ENCODE measurements around the gene RPS6KA4. TPM values are rescaled to one million over a fixed set of nuclear protein-coding genes. Genes with fewer than 3 reads are reported as not detected.
A peak's percentile ranks its signal among the peaks of the same experiment; 100 is the strongest.

The RPS6KA4 gene
- polyA plus RNA-seq, 1 of the 3 experiments (the other 2 are of a cell fraction): 43.4 TPM

- DNase-seq: peak; percentile 91
- Histone ChIP-seq H4K20me1 (ENCODE audit: insufficient read depth) (no peaks in the 10 kb centered on the region), H3K4me1 (ENCODE audit: control insufficient read depth in 1 of 2, insufficient read depth in 2 of 2, low read depth in 1 of 2, low read length in 1 of 2) (peaks cover 0 to 15% of the 10 kb centered on the region in 2 experiments; a peak in 2 of 4 replicates), H3K27ac (ENCODE audit: low read depth in 2 of 2, low read length in 1 of 2) (peak within 1 kb of the TSS; percentile 97 to 100), H3K9ac (peak within 1 kb of the TSS; percentile 91), H3K4me3 (ENCODE audit: low read depth in 2 of 2, low read length in 1 of 2) (peak within 1 kb of the TSS; percentile 70 to 98), H3K9me2 (no peaks in the 10 kb centered on the region), H3K79me2 (ENCODE audit: insufficient read depth) (peaks cover 39% of the 10 kb centered on the region), H3K4me2 (peak within 1 kb of the TSS; percentile 88), H3F3A (replicated peaks; ENCODE audit: insufficient read depth) (peaks cover 6% of the 10 kb centered on the region), H3K27me3 (ENCODE audit: insufficient read depth) (no peaks in the 10 kb centered on the region), H3K9me3 (no peaks in the 10 kb centered on the region), H2AFZ (ENCODE audit: low read depth) (peak within 1 kb of the TSS; percentile 91), H3K36me3 (replicated peaks in 1 of 2; ENCODE audit: control insufficient read depth in 1 of 2, insufficient read depth in 2 of 2, low read length in 1 of 2) (peaks cover 0 to 30% of the 10 kb centered on the region in 2 experiments)
- 2% methylated on average over 34 of the region's 43 CpGs for WGBS (ENCODE audit: low lambda C conversion rate)
- peak; percentile 77; the same call in 1 of the 2 replicates for TF ChIP-seq USF1 (IDR thresholded peaks at IDR 0.05; ENCODE audit: borderline replicate concordance, low read depth)
- TF ChIP-seq MAX (IDR thresholded peaks at IDR 0.05; ENCODE audit: low read depth): peak; percentile 64; the same call in 1 of the 2 replicates
- peak; percentile 60; the same call in 1 of the 2 replicates for TF ChIP-seq TAF1 (IDR thresholded peaks at IDR 0.05; ENCODE audit: borderline replicate concordance, low read depth, low read length)
- peak; percentile 26; the same call in 1 of the 2 replicates for TF ChIP-seq REST (IDR thresholded peaks at IDR 0.05; ENCODE audit: low read depth, low read length)
- TF ChIP-seq CHD2 (IDR thresholded peaks at IDR 0.05; ENCODE audit: low read length, partially characterized antibody): peak; percentile 84
- no peak for TF ChIP-seq FOXM1 (IDR thresholded peaks at IDR 0.05; ENCODE audit: low read depth)
- TF ChIP-seq, protein P1, sequence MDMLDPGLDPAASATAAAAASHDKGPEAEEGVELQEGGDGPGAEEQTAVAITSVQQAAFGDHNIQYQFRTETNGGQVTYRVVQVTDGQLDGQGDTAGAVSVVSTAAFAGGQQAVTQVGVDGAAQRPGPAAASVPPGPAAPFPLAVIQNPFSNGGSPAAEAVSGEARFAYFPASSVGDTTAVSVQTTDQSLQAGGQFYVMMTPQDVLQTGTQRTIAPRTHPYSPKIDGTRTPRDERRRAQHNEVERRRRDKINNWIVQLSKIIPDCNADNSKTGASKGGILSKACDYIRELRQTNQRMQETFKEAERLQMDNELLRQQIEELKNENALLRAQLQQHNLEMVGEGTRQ (IDR thresholded peaks at IDR 0.05; ENCODE audit: borderline replicate concordance, low read depth, low read length): peak; percentile 51; the same call in 1 of the 2 replicates
- TF ChIP-seq PBX3 (IDR thresholded peaks at IDR 0.05): no peak
- peak; percentile 92 for TF ChIP-seq ELF1 (IDR thresholded peaks at IDR 0.05)
- TF ChIP-seq MXI1 (IDR thresholded peaks at IDR 0.05; ENCODE audit: low read depth, low read length): peak; percentile 80
- TF ChIP-seq EP300 (IDR thresholded peaks at IDR 0.05; ENCODE audit: borderline replicate concordance in 1 of 2, low read depth in 1 of 2, low read length in 1 of 2): no peak
- TF ChIP-seq GABPA (IDR thresholded peaks at IDR 0.05; ENCODE audit: low read depth): peak; percentile 98
- no peak for TF ChIP-seq FOXJ3 (CRISPR knock-in tag; IDR thresholded peaks at IDR 0.05)
- no peak for TF ChIP-seq RXRA (IDR thresholded peaks at IDR 0.05; ENCODE audit: borderline replicate concordance, low read depth)
- peak; percentile 88; the same call in 1 of the 2 replicates for TF ChIP-seq POLR2AphosphoS5 (IDR thresholded peaks at IDR 0.05; ENCODE audit: low read depth, low read length)
- TF ChIP-seq, protein P2, sequence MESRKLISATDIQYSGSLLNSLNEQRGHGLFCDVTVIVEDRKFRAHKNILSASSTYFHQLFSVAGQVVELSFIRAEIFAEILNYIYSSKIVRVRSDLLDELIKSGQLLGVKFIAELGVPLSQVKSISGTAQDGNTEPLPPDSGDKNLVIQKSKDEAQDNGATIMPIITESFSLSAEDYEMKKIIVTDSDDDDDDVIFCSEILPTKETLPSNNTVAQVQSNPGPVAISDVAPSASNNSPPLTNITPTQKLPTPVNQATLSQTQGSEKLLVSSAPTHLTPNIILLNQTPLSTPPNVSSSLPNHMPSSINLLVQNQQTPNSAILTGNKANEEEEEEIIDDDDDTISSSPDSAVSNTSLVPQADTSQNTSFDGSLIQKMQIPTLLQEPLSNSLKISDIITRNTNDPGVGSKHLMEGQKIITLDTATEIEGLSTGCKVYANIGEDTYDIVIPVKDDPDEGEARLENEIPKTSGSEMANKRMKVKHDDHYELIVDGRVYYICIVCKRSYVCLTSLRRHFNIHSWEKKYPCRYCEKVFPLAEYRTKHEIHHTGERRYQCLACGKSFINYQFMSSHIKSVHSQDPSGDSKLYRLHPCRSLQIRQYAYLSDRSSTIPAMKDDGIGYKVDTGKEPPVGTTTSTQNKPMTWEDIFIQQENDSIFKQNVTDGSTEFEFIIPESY (IDR thresholded peaks at IDR 0.05; ENCODE audit: borderline replicate concordance, low read depth): peak; percentile 28; the same call in 1 of the 2 replicates
- POLR2A ChIA-PET: interaction anchor here (0.6 to 2.3 kb wide), 17 partner anchors 10 to 330 kb away, joined by 3 to 18 read pairs (median 5); partner anchors contain the start of genes ESRRA, KCNK4, NUDT22 and TRPT1
- CTCF ChIA-PET: interaction anchor here (0.7 to 3.0 kb wide), 17 partner anchors 12 to 371 kb away, joined by 3 to 27 read pairs (median 5); partner anchors contain the start of gene ESRRA
Observed at GRCh38 chr11:64317325-64317960, 41.5 kb upstream of the RPS6KA4 start, which contains the start of gene TRMT112. Gene TRMT112, minus strand, starts transcription at chr11:64317559. Its CDS starts 33 bp downstream, at chr11:64317526.

All from SK-N-SH (cell line).